MM.1S (cell line): ENCODE measurements around the gene ARF3.

ENCODE experiments used
- EZH2 ChIP-seq: fragments of 300-600 bp; sonication (generic); optimal IDR thresholded peaks from 2 replicates; pipeline ENCODE3; 2017; ENCODE audit warnings: low read depth, mild to moderate bottlenecking, antibody characterized with exemption, low read length, mixed read lengths
- TF ChIP-seq, protein P1 (sequence below): fragments of 300-600 bp; sonication (generic); IDR thresholded peaks from 2 replicates; pipeline ENCODE4 v1.5.1; 2016; ENCODE audit warnings: antibody characterized with exemption, low read length, mixed read lengths

DNA sequence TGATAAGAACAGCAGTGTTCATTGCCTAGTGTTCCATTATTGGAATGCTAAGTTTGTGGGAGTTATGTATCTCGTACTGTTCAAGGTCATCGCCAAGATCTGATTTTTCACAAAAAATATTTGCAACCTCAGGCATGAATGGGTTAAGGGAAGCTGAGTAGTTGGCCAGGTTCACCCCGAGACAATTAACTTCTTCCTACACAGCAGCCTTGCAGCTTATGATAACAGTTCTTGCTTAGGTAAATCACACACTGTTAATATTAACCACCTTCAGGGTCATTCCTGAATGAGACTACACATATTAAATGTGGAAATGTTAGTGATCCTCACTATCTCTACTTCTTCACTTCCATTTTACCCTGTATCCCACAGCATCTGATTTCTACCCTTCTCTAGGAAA is 50.0 kb downstream of the ARF3 start:
- TF ChIP-seq, protein P1, sequence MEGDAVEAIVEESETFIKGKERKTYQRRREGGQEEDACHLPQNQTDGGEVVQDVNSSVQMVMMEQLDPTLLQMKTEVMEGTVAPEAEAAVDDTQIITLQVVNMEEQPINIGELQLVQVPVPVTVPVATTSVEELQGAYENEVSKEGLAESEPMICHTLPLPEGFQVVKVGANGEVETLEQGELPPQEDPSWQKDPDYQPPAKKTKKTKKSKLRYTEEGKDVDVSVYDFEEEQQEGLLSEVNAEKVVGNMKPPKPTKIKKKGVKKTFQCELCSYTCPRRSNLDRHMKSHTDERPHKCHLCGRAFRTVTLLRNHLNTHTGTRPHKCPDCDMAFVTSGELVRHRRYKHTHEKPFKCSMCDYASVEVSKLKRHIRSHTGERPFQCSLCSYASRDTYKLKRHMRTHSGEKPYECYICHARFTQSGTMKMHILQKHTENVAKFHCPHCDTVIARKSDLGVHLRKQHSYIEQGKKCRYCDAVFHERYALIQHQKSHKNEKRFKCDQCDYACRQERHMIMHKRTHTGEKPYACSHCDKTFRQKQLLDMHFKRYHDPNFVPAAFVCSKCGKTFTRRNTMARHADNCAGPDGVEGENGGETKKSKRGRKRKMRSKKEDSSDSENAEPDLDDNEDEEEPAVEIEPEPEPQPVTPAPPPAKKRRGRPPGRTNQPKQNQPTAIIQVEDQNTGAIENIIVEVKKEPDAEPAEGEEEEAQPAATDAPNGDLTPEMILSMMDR: no peak
- no peak for TF ChIP-seq EZH2
